ENCODE measurements around the gene AMH. TPM values are rescaled to one million over a fixed set of nuclear protein-coding genes. Genes with fewer than 3 reads are reported as not detected.

Gene AMH
- total and polyA plus RNA-seq, 3 donors from 2014 or later: 50.8 to 268 (median 180) TPM

DNA sequence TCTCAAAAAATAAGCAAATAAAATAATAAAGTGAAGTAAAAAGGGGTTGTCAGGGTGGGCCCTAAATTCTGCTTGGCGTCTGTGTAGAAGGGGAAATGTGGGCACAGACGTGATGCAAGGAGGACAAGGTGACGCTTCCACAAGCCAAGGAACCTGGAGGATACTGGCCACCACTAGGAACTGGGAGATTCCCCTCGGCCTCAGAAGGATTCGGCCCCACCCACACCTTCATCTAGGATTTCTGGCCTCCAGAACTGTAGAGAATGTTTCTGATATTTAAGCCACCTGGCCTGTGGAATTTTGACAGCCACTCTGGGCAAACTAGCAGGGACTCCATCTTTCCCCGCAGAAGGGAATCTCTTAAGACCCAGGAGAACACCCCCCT, 14.1 kb upstream of the AMH start:
- Histone ChIP-seq H3K4me1 (peaks cover 37% of the 10 kb centered on the region), H3K27me3 (no peaks in the 10 kb centered on the region), H3K9me3 (no peaks in the 10 kb centered on the region), H3K4me3 (peak overlapping the region; percentile 91 to 98), H3K27ac (peak overlapping the region; percentile 99 to 100), H3K36me3 (ENCODE audit: low read depth, missing control alignments) (no peaks in the 10 kb centered on the region)
- TF ChIP-seq POLR2A (IDR thresholded peaks at IDR 0.05): no peak
- TF ChIP-seq, protein P1, sequence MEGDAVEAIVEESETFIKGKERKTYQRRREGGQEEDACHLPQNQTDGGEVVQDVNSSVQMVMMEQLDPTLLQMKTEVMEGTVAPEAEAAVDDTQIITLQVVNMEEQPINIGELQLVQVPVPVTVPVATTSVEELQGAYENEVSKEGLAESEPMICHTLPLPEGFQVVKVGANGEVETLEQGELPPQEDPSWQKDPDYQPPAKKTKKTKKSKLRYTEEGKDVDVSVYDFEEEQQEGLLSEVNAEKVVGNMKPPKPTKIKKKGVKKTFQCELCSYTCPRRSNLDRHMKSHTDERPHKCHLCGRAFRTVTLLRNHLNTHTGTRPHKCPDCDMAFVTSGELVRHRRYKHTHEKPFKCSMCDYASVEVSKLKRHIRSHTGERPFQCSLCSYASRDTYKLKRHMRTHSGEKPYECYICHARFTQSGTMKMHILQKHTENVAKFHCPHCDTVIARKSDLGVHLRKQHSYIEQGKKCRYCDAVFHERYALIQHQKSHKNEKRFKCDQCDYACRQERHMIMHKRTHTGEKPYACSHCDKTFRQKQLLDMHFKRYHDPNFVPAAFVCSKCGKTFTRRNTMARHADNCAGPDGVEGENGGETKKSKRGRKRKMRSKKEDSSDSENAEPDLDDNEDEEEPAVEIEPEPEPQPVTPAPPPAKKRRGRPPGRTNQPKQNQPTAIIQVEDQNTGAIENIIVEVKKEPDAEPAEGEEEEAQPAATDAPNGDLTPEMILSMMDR (IDR thresholded peaks at IDR 0.05): no peak
- no peak for DNase-seq
- intact Hi-C loops (cut with DNase I; ENCODE audit: low total_unique reads): loop anchor here (5.0 kb wide), 1 partner anchor 37 kb away; no protein-coding TSS in a partner anchor
- whole genome bisulfite sequencing, 2 donors: 41 to 42% methylated on average over 6 of the region's 6 CpGs

DNA sequence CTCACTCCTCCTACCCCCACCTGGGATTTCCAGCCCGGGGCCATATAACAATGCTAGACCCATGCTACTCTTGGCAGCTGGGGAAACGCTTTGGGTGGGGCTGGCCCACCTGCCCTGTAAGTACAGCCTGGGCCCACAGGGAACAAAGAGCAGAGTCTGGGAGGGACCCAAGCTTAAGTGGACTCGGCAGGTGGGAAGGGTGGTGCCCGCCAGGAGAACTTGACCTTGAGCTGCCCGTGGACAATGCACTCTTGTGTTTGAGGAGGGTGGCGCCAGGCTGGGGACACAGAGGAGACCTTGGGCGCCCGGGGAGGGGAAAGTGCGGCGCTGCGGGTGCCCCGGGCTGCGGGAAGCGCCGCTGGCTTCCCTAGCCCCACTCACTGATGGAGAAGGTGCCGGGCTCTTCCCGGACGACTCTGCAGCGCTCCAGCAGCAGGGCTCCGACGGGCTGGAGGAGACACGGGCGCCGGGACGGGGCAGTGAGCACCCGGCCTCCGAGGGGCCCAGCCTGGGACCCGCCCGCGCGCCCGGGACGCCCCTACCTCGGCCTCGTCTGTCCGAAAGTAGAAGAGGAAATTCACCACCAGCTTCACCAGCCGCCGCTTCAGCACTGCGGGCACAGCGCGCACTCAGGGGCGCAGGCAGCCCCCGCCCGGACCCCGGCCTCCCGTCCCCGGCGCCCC, 13.6 kb upstream of the AMH start:
- no peak for TF ChIP-seq POLR2A (IDR thresholded peaks at IDR 0.05)
- TF ChIP-seq, protein P1 (IDR thresholded peaks at IDR 0.05): no peak

DNA sequence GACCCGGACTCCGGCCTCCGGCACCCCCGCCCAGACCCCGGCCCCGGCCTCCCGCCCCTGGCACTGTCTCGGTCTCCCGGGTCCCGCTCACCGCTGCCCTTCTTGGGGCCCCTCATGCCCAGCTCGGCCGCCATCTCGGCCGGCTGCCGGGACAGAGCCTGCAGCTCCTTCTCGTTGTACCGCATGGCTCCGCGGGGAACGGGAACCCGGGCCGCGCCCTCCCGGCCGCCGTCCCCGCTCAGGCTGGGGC, 13.1 kb upstream of the AMH start:
- DNase-seq: no peak
- H3K4me3 ChIP-seq: peak overlapping the region; percentile 91 to 98
- intact Hi-C loops (cut with DNase I; ENCODE audit: low total_unique reads): no loop called here
- H3K4me1 ChIP-seq: peaks cover 43% of the 10 kb centered on the region
- no peaks in the 10 kb centered on the region for H3K27me3 ChIP-seq
- H3K36me3 ChIP-seq (ENCODE audit: low read depth, missing control alignments): no peaks in the 10 kb centered on the region
- H3K27ac ChIP-seq: peak overlapping the region; percentile 99 to 100
- no peaks in the 10 kb centered on the region for H3K9me3 ChIP-seq
- 0% methylated on average over 14 to 21 of the region's 28 CpGs for WGBS, 2 donors
- TF ChIP-seq, protein P1 (IDR thresholded peaks at IDR 0.05): no peak
- no peak for TF ChIP-seq POLR2A (IDR thresholded peaks at IDR 0.05)

More for the DNA sequence above, 13.6 kb upstream of the AMH start:
- Histone ChIP-seq H3K4me1 (peaks cover 42% of the 10 kb centered on the region), H3K27ac (peak overlapping the region; percentile 99 to 100), H3K27me3 (no peaks in the 10 kb centered on the region), H3K4me3 (peak overlapping the region; percentile 91 to 98), H3K36me3 (ENCODE audit: low read depth, missing control alignments) (no peaks in the 10 kb centered on the region), H3K9me3 (no peaks in the 10 kb centered on the region)
- WGBS, 2 donors: 0 to 1% methylated on average over 8 to 30 of the region's 48 CpGs
- intact Hi-C loops (cut with DNase I; ENCODE audit: low total_unique reads): no loop called here
- peak; percentile 67 for DNase-seq

DNA sequence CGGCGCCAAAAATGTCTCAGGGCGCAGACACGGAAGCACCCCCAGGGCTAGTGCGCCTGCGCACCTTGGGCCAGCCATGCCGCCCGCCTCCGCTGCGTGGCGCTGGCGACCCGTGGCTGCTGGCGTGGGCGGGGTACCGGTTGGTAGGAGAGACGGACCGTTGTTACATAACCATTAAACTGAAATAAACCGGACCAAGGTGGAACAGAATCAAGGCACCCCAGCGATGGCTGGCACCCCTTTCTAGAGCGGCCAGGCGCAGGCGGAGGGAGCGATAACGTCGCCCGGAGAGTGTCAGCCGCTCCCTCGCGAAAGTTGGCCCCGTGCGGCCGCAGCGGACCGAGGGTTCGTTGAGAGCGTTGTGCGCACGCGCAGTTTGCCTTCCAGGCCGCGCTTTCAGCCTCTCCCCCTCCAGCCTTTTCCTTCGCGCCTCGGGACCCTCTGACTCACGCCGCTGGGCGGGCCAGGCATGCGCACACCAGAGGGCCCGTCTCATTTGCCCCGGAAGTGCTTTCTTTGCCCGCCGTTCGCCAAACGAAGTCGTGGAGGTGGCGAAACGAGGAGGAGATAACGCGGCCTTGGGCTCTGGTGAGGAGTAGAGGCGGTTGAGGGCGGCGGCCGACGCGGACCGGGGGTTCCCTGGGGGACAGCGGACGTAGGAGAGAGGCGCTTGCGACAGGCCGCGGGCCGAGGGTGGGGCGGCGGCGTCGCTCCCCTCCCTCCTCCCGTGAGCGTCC, 12.6 kb upstream of the AMH start, which contains the start of the genes PLEKHJ1 and SF3A2:
PLEKHJ1 (minus strand) TSS at position 16 of the 737 bp plus-strand sequence. CDS start 81 bp downstream, outside the sequence.
SF3A2 (plus strand) TSS at position 511 of the 737 bp plus-strand sequence. CDS start 6,595 bp downstream, outside the sequence.
- 0% methylated on average over 27 to 77 of the region's 80 CpGs for WGBS, 2 donors

More for the DNA sequence above, 12.6 kb upstream of the AMH start, which contains the start of the genes PLEKHJ1 and SF3A2:
- Histone ChIP-seq H3K4me3 (peak within 1 kb of the TSS; percentile 91 to 98), H3K9me3 (no peaks in the 10 kb centered on the region), H3K4me1 (peaks cover 43% of the 10 kb centered on the region), H3K36me3 (ENCODE audit: low read depth, missing control alignments) (no peaks in the 10 kb centered on the region), H3K27ac (peak within 1 kb of the TSS; percentile 99 to 100), H3K27me3 (no peaks in the 10 kb centered on the region)
- peak; percentile 96 for DNase-seq
- intact Hi-C loops (cut with DNase I; ENCODE audit: low total_unique reads): no loop called here
- TF ChIP-seq, protein P1 (IDR thresholded peaks at IDR 0.05): peak; percentile 96 to 100 (median 99)
- TF ChIP-seq POLR2A (IDR thresholded peaks at IDR 0.05): no peak
